BE2C (cell line): Measurements from ENCODE around the gene RBM20.

Source experiments
- DNase-seq: peaks from one replicate; pipeline ENCODE4 v3.0.0-alpha.2; 2020
- H3K27me3 ChIP-seq: fragments of 250-450 bp; sonication (Bioruptor Pico); 2 replicates; pipeline ENCODE4 v1.5.1; 2020; ENCODE audit warnings: mild to moderate bottlenecking
- H3K36me3 ChIP-seq: fragments of 250-450 bp; sonication (Bioruptor Pico); 2 replicates; pipeline ENCODE4 v1.5.1; 2020; ENCODE audit warnings: mild to moderate bottlenecking
- H3K4me1 ChIP-seq: fragments of 250-450 bp; sonication (Bioruptor Pico); 2 replicates; pipeline ENCODE4 v1.5.1; 2020
- H3K4me3 ChIP-seq: 2 replicates; pipeline ENCODE4 v1.5.1; 2011; ENCODE audit warnings: low read depth, low read length
- H3K9me3 ChIP-seq: fragments of 250-450 bp; sonication (Bioruptor Pico); 2 replicates; pipeline ENCODE4 v1.5.1; 2020
- TF ChIP-seq, protein P1 (sequence below): IDR thresholded peaks from 2 replicates; pipeline ENCODE4 v1.5.1; 2012; ENCODE audit warnings: mild to moderate bottlenecking, low read depth, low read length

RBM20 gene

DNA sequence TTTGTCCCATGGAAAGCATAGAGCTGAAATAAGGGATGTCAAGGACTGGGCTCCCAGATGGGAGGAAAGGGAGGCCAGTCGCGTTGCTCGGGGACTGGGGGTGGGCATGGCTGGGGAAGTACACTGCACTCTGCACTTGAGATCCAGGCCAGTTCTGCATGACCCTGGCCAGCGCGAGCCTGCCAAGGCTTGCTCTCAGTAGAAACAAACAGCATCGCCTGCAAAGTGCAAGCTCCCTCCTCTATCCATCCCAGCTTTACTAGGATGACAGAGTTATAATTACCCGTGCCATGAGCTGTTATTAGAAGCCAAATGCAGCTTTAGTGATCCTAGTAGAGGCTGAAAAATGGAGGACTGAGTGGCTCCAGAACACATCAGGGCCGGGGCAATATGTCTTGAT is 183.7 kb downstream of the RBM20 start:
- TF ChIP-seq, protein P1, sequence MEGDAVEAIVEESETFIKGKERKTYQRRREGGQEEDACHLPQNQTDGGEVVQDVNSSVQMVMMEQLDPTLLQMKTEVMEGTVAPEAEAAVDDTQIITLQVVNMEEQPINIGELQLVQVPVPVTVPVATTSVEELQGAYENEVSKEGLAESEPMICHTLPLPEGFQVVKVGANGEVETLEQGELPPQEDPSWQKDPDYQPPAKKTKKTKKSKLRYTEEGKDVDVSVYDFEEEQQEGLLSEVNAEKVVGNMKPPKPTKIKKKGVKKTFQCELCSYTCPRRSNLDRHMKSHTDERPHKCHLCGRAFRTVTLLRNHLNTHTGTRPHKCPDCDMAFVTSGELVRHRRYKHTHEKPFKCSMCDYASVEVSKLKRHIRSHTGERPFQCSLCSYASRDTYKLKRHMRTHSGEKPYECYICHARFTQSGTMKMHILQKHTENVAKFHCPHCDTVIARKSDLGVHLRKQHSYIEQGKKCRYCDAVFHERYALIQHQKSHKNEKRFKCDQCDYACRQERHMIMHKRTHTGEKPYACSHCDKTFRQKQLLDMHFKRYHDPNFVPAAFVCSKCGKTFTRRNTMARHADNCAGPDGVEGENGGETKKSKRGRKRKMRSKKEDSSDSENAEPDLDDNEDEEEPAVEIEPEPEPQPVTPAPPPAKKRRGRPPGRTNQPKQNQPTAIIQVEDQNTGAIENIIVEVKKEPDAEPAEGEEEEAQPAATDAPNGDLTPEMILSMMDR: no peak
- Histone ChIP-seq H3K4me1 (peaks cover 7% of the 10 kb centered on the region), H3K4me3 (no peak overlapping the region), H3K9me3 (no peaks in the 10 kb centered on the region), H3K27me3 (no peaks in the 10 kb centered on the region), H3K36me3 (peaks cover 59% of the 10 kb centered on the region)
- no peak for DNase-seq

DNA sequence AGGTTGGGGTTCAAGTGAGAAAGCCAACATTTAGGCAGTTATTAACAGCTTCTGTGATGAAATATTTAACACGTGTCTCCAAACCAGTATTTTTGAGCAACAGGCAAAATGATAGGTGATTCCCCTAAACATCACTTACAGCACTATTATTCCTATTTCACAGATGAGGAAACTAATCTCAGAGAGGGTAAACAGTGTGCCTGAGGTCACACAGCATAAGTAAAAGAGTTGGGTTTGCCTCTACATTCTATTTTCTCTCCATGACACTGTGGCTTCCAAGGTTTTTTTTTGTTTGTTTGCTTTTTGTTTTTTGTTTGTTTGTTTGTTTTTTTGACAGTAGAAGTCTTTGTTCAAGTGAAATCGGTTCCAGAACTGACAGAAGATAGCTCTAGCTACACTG is 184.4 kb downstream of the RBM20 start:
- Histone ChIP-seq H3K4me3 (no peak overlapping the region), H3K36me3 (peaks cover 56% of the 10 kb centered on the region), H3K27me3 (no peaks in the 10 kb centered on the region), H3K9me3 (no peaks in the 10 kb centered on the region), H3K4me1 (peaks cover 4% of the 10 kb centered on the region; the same call in 1 of the 2 replicates)
- TF ChIP-seq, protein P1: no peak
- no peak for DNase-seq

DNA sequence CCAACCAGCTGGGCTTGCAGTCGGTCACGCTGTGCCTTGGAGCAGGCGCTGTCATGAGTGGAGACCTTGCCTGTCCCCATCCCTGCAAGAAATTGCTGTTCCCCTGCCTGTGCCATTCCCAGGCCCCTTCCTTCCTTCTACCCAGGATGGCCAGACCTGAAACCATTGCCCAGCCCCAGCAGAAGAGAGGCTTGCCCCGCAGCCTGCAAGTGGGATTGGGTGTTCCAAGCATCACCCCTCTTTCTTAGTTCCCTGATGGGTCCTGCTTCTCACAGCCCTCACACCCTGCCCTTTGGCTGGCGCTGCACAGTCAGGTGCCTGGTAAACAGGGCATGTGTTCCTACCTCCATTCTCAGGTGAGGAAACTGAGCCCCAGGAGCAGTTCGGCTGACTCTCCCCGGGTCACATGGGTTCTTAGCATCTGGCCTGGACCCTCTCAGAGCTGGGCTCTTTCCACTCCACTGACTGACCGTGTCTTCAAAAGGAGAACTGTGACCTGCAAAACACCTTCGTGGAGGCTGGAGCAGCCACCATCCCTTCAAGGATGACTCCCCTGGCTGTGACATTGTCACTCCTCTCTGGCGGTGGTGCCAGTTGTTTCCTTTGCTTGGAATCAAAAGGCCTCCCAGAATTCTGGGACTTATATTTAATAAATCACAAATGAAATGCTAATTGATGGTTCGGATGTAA is 185.7 kb downstream of the RBM20 start:
- no peaks in the 10 kb centered on the region for H3K27me3 ChIP-seq
- H3K4me3 ChIP-seq: no peak overlapping the region
- peaks cover 4% of the 10 kb centered on the region; the same call in 1 of the 2 replicates for H3K4me1 ChIP-seq
- TF ChIP-seq, protein P1: no peak
- H3K36me3 ChIP-seq: peaks cover 54% of the 10 kb centered on the region
- DNase-seq: no peak
- no peaks in the 10 kb centered on the region for H3K9me3 ChIP-seq

DNA sequence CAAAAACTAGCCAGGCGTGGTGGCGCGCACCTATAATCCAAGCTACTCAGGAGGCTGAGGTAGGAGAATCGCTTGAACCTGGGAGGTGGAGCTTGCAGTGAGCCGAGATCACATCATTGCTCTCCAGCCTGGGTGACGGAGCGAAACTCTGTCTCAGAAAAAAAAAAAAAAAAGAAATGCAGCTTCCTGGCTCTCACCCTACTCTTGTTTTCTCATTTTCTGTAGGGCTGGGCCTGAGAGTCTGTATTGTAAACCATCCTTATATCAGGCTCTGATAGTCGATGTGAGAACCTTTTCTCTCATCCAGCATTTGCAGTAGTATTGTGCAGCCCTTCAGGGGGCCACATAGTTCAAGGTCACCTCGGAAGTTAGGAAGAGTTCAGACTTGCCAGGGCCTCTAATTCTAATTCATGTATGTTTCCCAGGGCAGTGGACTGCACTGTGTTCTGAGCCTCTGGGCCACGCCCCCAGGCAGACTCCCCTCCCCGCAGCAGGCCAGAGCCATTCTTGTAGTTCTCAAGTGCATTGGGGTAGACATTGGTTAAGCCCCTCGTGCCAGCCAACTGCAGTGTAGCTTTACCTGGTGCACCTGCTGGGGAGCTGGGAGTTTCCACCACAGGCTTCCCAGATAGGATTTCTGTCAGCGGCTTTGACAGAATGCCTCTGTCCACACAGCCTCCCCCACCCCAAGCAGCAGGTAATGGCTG is 189.3 kb downstream of the RBM20 start:
- Histone ChIP-seq H3K4me1 (0 out of 2 replicates have a peak, but pooled peaks cover 4% of the 10 kb centered on the region), H3K9me3 (no peaks in the 10 kb centered on the region), H3K27me3 (no peaks in the 10 kb centered on the region), H3K4me3 (no peak overlapping the region), H3K36me3 (peaks cover 48% of the 10 kb centered on the region)
- no peak for DNase-seq
- TF ChIP-seq, protein P1: no peak

DNA sequence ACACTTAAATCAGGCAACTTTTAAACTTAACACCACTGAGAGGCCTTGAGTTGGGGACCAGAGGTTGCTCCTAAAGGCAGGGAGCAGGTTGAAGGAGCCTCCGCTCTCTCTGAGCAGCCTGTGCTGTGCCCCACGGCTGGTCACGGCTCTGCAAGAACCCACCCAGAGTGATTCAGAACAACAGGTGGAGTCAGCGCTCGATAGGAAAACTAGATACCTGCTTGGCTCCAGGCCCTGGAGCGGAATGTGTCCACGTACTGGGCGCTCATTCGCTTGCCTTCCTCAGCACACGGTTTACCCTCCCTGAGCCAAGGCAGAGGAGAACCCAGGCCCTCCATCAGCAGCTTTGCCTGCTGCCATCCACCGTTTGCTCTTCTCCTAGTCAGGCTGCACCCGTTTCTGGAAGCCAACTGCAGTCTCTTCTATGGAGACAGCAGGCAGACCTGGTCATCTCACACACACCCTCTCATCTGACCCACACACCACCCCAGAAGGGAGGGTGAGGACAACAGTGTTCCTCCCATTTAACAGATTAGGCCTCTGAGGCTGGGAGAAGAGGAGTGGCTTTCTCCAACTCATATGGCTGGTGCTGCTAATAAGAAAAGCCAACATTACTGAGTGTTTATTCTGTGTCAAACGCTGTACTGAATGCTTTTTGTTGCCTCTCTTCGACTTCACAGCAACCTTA is 189.9 kb downstream of the RBM20 start:
- H3K4me3 ChIP-seq: no peak overlapping the region
- peaks cover 48% of the 10 kb centered on the region for H3K36me3 ChIP-seq
- TF ChIP-seq, protein P1: no peak
- no peaks in the 10 kb centered on the region for H3K27me3 ChIP-seq
- no peak for DNase-seq
- H3K9me3 ChIP-seq: no peaks in the 10 kb centered on the region
- peaks cover 7% of the 10 kb centered on the region; the same call in 1 of the 2 replicates for H3K4me1 ChIP-seq
